PFSK-1 (cell line): ENCODE results near the gene MAEA.

ENCODE experiments used
- FOXP2 ChIP-seq: optimal IDR thresholded peaks from 2 replicates; pipeline ENCODE3; 2011; ENCODE audit warnings: borderline replicate concordance, control low read depth, inconsistent platforms; ENCODE audit not compliant: insufficient read depth; ENCODE audit errors: extremely low read length, extremely low read depth
- POLR2AphosphoS5 ChIP-seq: IDR thresholded peaks from 2 replicates; pipeline ENCODE4 v1.6.1; 2012; ENCODE audit warnings: low read depth, mild to moderate bottlenecking, control low read depth, low read length, moderate library complexity
- TAF1 ChIP-seq: IDR thresholded peaks from 2 replicates; pipeline ENCODE4 v1.6.1; 2012; ENCODE audit warnings: low read length, control low read depth, borderline replicate concordance; ENCODE audit not compliant: insufficient read depth
- TF ChIP-seq, protein P1 (sequence below), 2 experiments: IDR thresholded peaks; 2 replicates each; pipeline versions ENCODE4 v1.6.1 to v1.8.0; 2011 to 2012; ENCODE audit warnings: low read depth in 2 of 2, low read length in 2 of 2, control low read depth in 1 of 2, inconsistent platforms in 1 of 2, mild to moderate bottlenecking in 1 of 2, moderate library complexity in 1 of 2; ENCODE audit not compliant: insufficient read depth in 1 of 2

GRCh38 chr4:1351854-1352566, 62.3 kb downstream of the MAEA start:
- no peak for TF ChIP-seq TAF1
- TF ChIP-seq, protein P1, sequence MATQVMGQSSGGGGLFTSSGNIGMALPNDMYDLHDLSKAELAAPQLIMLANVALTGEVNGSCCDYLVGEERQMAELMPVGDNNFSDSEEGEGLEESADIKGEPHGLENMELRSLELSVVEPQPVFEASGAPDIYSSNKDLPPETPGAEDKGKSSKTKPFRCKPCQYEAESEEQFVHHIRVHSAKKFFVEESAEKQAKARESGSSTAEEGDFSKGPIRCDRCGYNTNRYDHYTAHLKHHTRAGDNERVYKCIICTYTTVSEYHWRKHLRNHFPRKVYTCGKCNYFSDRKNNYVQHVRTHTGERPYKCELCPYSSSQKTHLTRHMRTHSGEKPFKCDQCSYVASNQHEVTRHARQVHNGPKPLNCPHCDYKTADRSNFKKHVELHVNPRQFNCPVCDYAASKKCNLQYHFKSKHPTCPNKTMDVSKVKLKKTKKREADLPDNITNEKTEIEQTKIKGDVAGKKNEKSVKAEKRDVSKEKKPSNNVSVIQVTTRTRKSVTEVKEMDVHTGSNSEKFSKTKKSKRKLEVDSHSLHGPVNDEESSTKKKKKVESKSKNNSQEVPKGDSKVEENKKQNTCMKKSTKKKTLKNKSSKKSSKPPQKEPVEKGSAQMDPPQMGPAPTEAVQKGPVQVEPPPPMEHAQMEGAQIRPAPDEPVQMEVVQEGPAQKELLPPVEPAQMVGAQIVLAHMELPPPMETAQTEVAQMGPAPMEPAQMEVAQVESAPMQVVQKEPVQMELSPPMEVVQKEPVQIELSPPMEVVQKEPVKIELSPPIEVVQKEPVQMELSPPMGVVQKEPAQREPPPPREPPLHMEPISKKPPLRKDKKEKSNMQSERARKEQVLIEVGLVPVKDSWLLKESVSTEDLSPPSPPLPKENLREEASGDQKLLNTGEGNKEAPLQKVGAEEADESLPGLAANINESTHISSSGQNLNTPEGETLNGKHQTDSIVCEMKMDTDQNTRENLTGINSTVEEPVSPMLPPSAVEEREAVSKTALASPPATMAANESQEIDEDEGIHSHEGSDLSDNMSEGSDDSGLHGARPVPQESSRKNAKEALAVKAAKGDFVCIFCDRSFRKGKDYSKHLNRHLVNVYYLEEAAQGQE (IDR thresholded peaks at IDR 0.05; ENCODE audit: insufficient read depth in 1 of 2, low read depth in 2 of 2, low read length in 2 of 2) = no peak
- no peak for TF ChIP-seq POLR2AphosphoS5
- TF ChIP-seq FOXP2 = no peak
